Liver (tissue), 9 donors: Measurements from ENCODE around the gene DNASE2. TPM values are rescaled to one million over a fixed set of nuclear protein-coding genes. Genes with fewer than 3 reads are reported as not detected.

Source experiments
- DNase-seq: peaks from one replicate; pipeline ENCODE4 v3.0.0-alpha.2; 2017; ENCODE audit warnings: low spot score
- H3K27ac ChIP-seq, 2 donors: one replicate each; pipeline ENCODE4 v1.7.0; 2013; ENCODE audit warnings: inconsistent platforms in 2 of 2, low read length in 2 of 2, control low read depth in 1 of 2, low read depth in 1 of 2, mild to moderate bottlenecking in 1 of 2
- H3K27me3 ChIP-seq, 4 donors: one replicate each; pipeline versions ENCODE4 v1.6.1 to v1.7.0; 2013; ENCODE audit warnings: low read length in 3 of 4, inconsistent platforms in 1 of 4, mild to moderate bottlenecking in 1 of 4, moderate library complexity in 1 of 4; ENCODE audit not compliant: control insufficient read depth in 4 of 4, insufficient read depth in 4 of 4
- H3K36me3 ChIP-seq, 4 donors: one replicate each; pipeline versions ENCODE4 v1.6.1 to v1.7.0; 2013; ENCODE audit warnings: low read length in 3 of 4, mild to moderate bottlenecking in 3 of 4, low read depth in 1 of 4, moderate library complexity in 1 of 4; ENCODE audit not compliant: control insufficient read depth in 4 of 4, insufficient read depth in 3 of 4
- H3K4me1 ChIP-seq, 4 donors: one replicate each; pipeline versions ENCODE4 v1.6.1 to v1.7.0; 2013; ENCODE audit warnings: low read length in 3 of 4, mild to moderate bottlenecking in 3 of 4, moderate library complexity in 1 of 4; ENCODE audit not compliant: control insufficient read depth in 4 of 4, insufficient read depth in 4 of 4
- H3K4me3 ChIP-seq, 3 donors: one replicate each; pipeline versions ENCODE4 v1.6.1 to v1.7.0; 2013; ENCODE audit warnings: low read length in 3 of 3, control low read depth in 1 of 3, low read depth in 1 of 3, mild to moderate bottlenecking in 1 of 3
- H3K9ac ChIP-seq, 2 donors: one replicate each; pipeline ENCODE4 v1.7.0; 2013; ENCODE audit warnings: low read length in 2 of 2, mild to moderate bottlenecking in 2 of 2, moderate library complexity in 2 of 2, control low read depth in 1 of 2, low read depth in 1 of 2
- H3K9me3 ChIP-seq, 4 donors: one replicate each; pipeline versions ENCODE4 v1.6.1 to v1.7.0; 2013; ENCODE audit warnings: low read length in 3 of 4; ENCODE audit not compliant: control insufficient read depth in 4 of 4
- EGR1 ChIP-seq, 2 donors: IDR thresholded peaks; 2 replicates each; pipeline ENCODE4 v1.6.1; 2016 to 2018; ENCODE audit warnings: antibody characterized with exemption in 2 of 2, low read depth in 2 of 2
- FOXA1 ChIP-seq: IDR thresholded peaks from 2 replicates; pipeline ENCODE4 v1.6.1; 2016; ENCODE audit warnings: antibody characterized with exemption
- FOXA2 ChIP-seq: IDR thresholded peaks from 2 replicates; pipeline ENCODE4 v1.6.1; 2016; ENCODE audit warnings: antibody characterized with exemption
- HNF4A ChIP-seq, 2 donors: conservative IDR thresholded peaks; 2 replicates each; pipeline ENCODE4 v1.6.1; 2016; ENCODE audit warnings: antibody characterized with exemption in 2 of 2, mild to moderate bottlenecking in 2 of 2
- HNF4G ChIP-seq: IDR thresholded peaks from 2 replicates; pipeline ENCODE4 v1.6.1; 2016; ENCODE audit warnings: antibody characterized with exemption
- JUND ChIP-seq, 2 donors: IDR thresholded peaks; 2 replicates each; pipeline ENCODE4 v1.6.1; 2016; ENCODE audit warnings: antibody characterized with exemption in 2 of 2
- NR2F2 ChIP-seq: IDR thresholded peaks from 2 replicates; pipeline ENCODE4 v1.6.1; 2016; ENCODE audit warnings: antibody characterized with exemption
- RAD21 ChIP-seq, 2 donors: IDR thresholded peaks; 2 replicates each; pipeline ENCODE4 v1.6.1; 2016; ENCODE audit warnings: antibody characterized with exemption in 2 of 2, mild to moderate bottlenecking in 2 of 2
- SP1 ChIP-seq: IDR thresholded peaks from 2 replicates; pipeline ENCODE4 v1.6.1; 2018; ENCODE audit warnings: antibody characterized with exemption, mild to moderate bottlenecking
- TAF1 ChIP-seq: conservative IDR thresholded peaks from 2 replicates; pipeline ENCODE4 v1.6.1; 2016; ENCODE audit warnings: antibody characterized with exemption, mild to moderate bottlenecking
- YY1 ChIP-seq: IDR thresholded peaks from 2 replicates; pipeline ENCODE4 v1.6.1; 2016; ENCODE audit warnings: antibody characterized with exemption, mild to moderate bottlenecking
- WGBS: extraction: QIAGEN DNeasy Blood & Tissue Kit; methylation state at CpG from one replicate; pipeline ENCODE4 v1.1.7; 2013; 5-methylcytosine and 5-hydroxymethylcytosine counted together
- polyA plus RNA-seq, 2 donors: library from polyadenylated mRNA; stranded (reverse) in 1 of 2; unstranded in 1 of 2; fragments of 200-250 nt in 1 of 2; fragments of >200 nt in 1 of 2; fragmentation: Nextera tagmentation in 1 of 2; extraction: Ambion mirVana in 1 of 2; gene quantifications; one replicate each; pipeline versions ENCODE4 v1.2.1 to v1.2.3, GENCODE V29; 2013 to 2015
- total RNA-seq, 2 donors: library from RNA; depleted of rRNA; stranded (reverse); fragments of >200 nt; gene quantifications; one replicate each; pipeline ENCODE4 v1.2.3, GENCODE V29; 2014
- TF ChIP-seq, protein P1 (sequence below): fragments of 150-350 bp; IDR thresholded peaks from 2 replicates; pipeline ENCODE4 v1.5.1; 2017; ENCODE audit warnings: improper control_type of control experiment, low read depth, low read length; ENCODE audit not compliant: missing input control
- TF ChIP-seq, protein P2 (sequence below): IDR thresholded peaks from 2 replicates; pipeline ENCODE4 v1.6.1; 2016; ENCODE audit warnings: antibody characterized with exemption
- TF ChIP-seq, protein P3 (sequence below): IDR thresholded peaks from 2 replicates; pipeline ENCODE4 v1.6.1; 2016; ENCODE audit warnings: antibody characterized with exemption, mild to moderate bottlenecking
- TF ChIP-seq, protein P4 (sequence below): IDR thresholded peaks from 2 replicates; pipeline ENCODE4 v1.6.1; 2016; ENCODE audit warnings: antibody characterized with exemption
- donor health status: healthy.
- donor health status: healthy.
- donor health status: healthy.
- donor health status: healthy.
- donor health status: healthy.

Gene DNASE2
- total and polyA plus RNA-seq, 4 donors = 11.3 to 18.4 (median 12.8) TPM

DNA sequence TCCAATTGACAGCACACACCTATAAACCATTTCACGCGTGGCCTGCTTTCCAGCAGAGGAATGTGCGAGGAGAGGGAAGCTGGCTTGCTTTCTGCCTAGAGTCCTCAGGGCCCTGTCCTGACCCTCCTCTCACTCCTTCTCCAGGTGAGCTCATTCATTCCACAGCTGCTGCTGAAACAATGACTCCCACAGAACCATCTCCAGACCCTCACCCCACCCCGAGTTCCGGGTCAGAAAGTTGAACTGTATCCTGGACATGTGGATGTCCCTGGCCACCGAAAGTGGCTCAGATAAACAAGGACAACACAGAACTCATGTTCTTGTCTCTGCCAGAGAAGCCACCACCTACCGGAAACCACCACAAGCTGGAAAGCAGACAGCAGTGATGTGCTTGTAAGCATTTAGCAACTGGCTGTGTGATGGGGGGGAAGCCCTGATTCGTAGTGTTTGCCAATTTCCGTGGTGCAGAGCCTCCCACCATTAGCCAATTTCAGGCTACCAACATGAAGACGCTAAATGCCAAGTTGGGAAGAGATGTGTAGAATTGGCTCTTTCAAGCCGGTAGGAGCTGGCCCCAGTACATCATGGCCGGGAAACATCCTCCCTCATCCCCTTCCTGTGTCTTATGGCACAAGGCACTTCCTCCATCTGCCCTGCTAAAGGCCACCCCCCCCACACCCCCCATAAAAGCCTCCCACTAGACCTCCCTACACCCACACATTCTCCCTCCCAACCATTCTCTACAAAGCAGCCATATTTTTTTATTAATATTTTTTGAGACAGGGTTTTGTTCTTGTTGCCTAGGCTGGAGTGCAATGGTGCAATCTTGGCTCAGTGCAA lies 32.8 kb upstream of the DNASE2 start:
- Histone ChIP-seq H3K4me3 (no peak overlapping the region), H3K9me3 (no peaks in the 10 kb centered on the region), H3K9ac (no peak overlapping the region), H3K27me3 (no peaks in the 10 kb centered on the region), H3K4me1 (peaks cover 0 to 9% (median 9%) of the 10 kb centered on the region in 4 donors), H3K36me3 (no peaks in the 10 kb centered on the region), H3K27ac (no peak overlapping the region)
- no peak for TF ChIP-seq HNF4A (conservative IDR thresholded peaks at IDR 0.05)
- no peak for TF ChIP-seq YY1
- TF ChIP-seq SP1 = peak; percentile 11
- TF ChIP-seq RAD21 (IDR thresholded peaks at IDR 0.05) = no peak
- no peak for DNase-seq
- 66% methylated on average over 12 of the region's 12 CpGs for WGBS

DNA sequence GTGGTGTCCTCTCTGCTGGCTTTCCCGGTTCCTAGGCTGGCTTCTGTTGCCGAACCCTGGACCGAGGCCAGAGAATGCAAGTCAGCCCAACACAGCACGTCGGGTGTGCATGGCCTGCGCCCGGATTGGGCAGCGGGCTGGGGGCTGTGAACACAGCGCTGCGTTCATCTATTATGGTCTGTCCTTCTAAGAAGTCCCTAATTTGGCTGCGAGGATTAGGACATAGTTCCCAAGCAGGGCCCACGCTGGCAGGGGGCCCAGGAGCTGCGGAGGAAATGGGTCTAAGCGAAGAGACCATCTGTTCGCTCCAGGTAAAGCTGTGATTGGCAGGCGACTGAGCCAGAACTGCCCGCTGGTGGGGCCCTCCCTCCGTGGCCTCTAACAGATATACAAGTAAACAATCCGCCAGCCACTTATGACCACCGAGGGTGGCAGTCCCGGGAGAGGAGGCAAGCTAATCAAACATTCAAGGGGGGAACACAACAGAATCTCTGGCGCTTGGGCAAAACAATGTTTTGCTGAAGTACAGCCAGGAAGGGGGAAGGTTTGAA lies 31.8 kb upstream of the DNASE2 start:
- Histone ChIP-seq H3K9ac (no peak overlapping the region), H3K27ac (no peak overlapping the region), H3K4me3 (no peak overlapping the region), H3K9me3 (no peaks in the 10 kb centered on the region), H3K27me3 (no peaks in the 10 kb centered on the region), H3K36me3 (no peaks in the 10 kb centered on the region), H3K4me1 (peaks cover 0 to 7% (median 5%) of the 10 kb centered on the region in 4 donors)
- 32% methylated on average over 22 of the region's 22 CpGs for WGBS
- TF ChIP-seq RAD21 (IDR thresholded peaks at IDR 0.05) (no peak), YY1 (no peak), HNF4G (no peak), NR2F2 (no peak)
- TF ChIP-seq, protein P1, sequence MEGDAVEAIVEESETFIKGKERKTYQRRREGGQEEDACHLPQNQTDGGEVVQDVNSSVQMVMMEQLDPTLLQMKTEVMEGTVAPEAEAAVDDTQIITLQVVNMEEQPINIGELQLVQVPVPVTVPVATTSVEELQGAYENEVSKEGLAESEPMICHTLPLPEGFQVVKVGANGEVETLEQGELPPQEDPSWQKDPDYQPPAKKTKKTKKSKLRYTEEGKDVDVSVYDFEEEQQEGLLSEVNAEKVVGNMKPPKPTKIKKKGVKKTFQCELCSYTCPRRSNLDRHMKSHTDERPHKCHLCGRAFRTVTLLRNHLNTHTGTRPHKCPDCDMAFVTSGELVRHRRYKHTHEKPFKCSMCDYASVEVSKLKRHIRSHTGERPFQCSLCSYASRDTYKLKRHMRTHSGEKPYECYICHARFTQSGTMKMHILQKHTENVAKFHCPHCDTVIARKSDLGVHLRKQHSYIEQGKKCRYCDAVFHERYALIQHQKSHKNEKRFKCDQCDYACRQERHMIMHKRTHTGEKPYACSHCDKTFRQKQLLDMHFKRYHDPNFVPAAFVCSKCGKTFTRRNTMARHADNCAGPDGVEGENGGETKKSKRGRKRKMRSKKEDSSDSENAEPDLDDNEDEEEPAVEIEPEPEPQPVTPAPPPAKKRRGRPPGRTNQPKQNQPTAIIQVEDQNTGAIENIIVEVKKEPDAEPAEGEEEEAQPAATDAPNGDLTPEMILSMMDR = no peak
- TF ChIP-seq, protein P2, sequence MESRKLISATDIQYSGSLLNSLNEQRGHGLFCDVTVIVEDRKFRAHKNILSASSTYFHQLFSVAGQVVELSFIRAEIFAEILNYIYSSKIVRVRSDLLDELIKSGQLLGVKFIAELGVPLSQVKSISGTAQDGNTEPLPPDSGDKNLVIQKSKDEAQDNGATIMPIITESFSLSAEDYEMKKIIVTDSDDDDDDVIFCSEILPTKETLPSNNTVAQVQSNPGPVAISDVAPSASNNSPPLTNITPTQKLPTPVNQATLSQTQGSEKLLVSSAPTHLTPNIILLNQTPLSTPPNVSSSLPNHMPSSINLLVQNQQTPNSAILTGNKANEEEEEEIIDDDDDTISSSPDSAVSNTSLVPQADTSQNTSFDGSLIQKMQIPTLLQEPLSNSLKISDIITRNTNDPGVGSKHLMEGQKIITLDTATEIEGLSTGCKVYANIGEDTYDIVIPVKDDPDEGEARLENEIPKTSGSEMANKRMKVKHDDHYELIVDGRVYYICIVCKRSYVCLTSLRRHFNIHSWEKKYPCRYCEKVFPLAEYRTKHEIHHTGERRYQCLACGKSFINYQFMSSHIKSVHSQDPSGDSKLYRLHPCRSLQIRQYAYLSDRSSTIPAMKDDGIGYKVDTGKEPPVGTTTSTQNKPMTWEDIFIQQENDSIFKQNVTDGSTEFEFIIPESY = no peak
- no peak for DNase-seq

DNA sequence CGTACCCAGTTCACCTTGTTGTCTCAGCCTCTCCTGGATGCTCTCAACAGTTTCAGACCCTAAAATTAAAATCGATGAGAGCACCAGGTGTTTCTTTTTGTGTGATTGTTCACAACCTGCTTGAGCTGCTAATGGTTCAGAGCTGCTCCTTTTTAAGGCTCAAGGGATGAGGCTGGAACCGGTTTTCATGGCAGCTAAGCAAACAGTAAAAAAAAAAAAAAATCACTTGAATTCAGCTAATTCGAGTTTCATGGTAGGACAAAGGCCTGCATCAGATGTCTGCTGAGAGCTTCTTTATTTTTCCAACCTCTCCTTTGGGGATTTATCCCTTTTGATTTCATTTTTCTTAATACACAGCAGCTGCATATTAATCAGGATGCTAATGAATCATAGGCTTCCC lies 31.3 kb upstream of the DNASE2 start:
- peaks cover 0 to 7% (median 5%) of the 10 kb centered on the region in 4 donors for H3K4me1 ChIP-seq
- no peak overlapping the region for H3K9ac ChIP-seq
- WGBS = 60% methylated on average over 4 of the region's 4 CpGs
- no peaks in the 10 kb centered on the region for H3K27me3 ChIP-seq
- DNase-seq = no peak
- no peak overlapping the region for H3K27ac ChIP-seq
- no peaks in the 10 kb centered on the region for H3K9me3 ChIP-seq
- no peaks in the 10 kb centered on the region for H3K36me3 ChIP-seq
- H3K4me3 ChIP-seq = no peak overlapping the region
- TF ChIP-seq, protein P3, sequence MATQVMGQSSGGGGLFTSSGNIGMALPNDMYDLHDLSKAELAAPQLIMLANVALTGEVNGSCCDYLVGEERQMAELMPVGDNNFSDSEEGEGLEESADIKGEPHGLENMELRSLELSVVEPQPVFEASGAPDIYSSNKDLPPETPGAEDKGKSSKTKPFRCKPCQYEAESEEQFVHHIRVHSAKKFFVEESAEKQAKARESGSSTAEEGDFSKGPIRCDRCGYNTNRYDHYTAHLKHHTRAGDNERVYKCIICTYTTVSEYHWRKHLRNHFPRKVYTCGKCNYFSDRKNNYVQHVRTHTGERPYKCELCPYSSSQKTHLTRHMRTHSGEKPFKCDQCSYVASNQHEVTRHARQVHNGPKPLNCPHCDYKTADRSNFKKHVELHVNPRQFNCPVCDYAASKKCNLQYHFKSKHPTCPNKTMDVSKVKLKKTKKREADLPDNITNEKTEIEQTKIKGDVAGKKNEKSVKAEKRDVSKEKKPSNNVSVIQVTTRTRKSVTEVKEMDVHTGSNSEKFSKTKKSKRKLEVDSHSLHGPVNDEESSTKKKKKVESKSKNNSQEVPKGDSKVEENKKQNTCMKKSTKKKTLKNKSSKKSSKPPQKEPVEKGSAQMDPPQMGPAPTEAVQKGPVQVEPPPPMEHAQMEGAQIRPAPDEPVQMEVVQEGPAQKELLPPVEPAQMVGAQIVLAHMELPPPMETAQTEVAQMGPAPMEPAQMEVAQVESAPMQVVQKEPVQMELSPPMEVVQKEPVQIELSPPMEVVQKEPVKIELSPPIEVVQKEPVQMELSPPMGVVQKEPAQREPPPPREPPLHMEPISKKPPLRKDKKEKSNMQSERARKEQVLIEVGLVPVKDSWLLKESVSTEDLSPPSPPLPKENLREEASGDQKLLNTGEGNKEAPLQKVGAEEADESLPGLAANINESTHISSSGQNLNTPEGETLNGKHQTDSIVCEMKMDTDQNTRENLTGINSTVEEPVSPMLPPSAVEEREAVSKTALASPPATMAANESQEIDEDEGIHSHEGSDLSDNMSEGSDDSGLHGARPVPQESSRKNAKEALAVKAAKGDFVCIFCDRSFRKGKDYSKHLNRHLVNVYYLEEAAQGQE = no peak
- TF ChIP-seq, protein P2 = no peak
- TF ChIP-seq NR2F2 = no peak
- no peak for TF ChIP-seq YY1
- TF ChIP-seq, protein P4, sequence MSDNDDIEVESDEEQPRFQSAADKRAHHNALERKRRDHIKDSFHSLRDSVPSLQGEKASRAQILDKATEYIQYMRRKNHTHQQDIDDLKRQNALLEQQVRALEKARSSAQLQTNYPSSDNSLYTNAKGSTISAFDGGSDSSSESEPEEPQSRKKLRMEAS = no peak
- no peak for TF ChIP-seq TAF1
- no peak for TF ChIP-seq FOXA1
- no peak for TF ChIP-seq FOXA2
- TF ChIP-seq SP1 = no peak
- no peak for TF ChIP-seq HNF4A (conservative IDR thresholded peaks at IDR 0.05)
- TF ChIP-seq HNF4G = no peak
- no peak for TF ChIP-seq EGR1 (IDR thresholded peaks at IDR 0.05; ENCODE audit: low read depth in 2 of 2)
- TF ChIP-seq JUND (IDR thresholded peaks at IDR 0.05) = no peak
